H1 (cell line): ENCODE results near the gene CD63. TPM values are rescaled to one million over a fixed set of nuclear protein-coding genes. Genes with fewer than 3 reads are reported as not detected.

Experiments used
- CTCF ChIA-PET: fragments of 300-600 bp; sonication (Branson Sonifier 250); formaldehyde crosslinking; loops from one replicate; lab custom pipeline; 2021; ENCODE audit not compliant: partially characterized antibody; lab: Charles Lee
- POLR2A ChIA-PET: fragments of 300-600 bp; sonication (Branson Sonifier 250); formaldehyde crosslinking; loops from one replicate; lab custom pipeline; 2021; ENCODE audit warnings: inconsistent platforms; ENCODE audit not compliant: partially characterized antibody; lab: Charles Lee
- DNase-seq, 2 experiments: peaks; one replicate each; pipeline versions ENCODE4 v3.0.0 to v3.0.0-alpha.2; 2010 to 2022; ENCODE audit warnings: low spot score in 2 of 2, low read depth in 1 of 2, mixed read lengths in 1 of 2
- FAIRE-seq: peaks from 2 replicates; lab custom pipeline; 2011; peaks lifted over from hg19 to GRCh38; lab: Jason Lieb, UNC
- H2AFZ ChIP-seq: 2 replicates; pipeline ENCODE4 v1.8.1; 2012; ENCODE audit warnings: low read length, inconsistent platforms
- H2AK5ac ChIP-seq: 2 replicates; pipeline ENCODE4 v1.6.1; 2013; ENCODE audit warnings: low read depth, low read length
- H2BK120ac ChIP-seq: replicated peaks from 2 replicates; pipeline ENCODE3; 2013; ENCODE audit warnings: low read depth, low read length, inconsistent platforms
- H2BK12ac ChIP-seq: 2 replicates; pipeline ENCODE4 v1.6.1; 2013; ENCODE audit warnings: low read depth, low read length
- H2BK15ac ChIP-seq: 2 replicates; pipeline ENCODE4 v1.6.1; 2013; ENCODE audit warnings: low read length
- H2BK20ac ChIP-seq: 2 replicates; pipeline ENCODE4 v1.6.1; 2013; ENCODE audit warnings: low read length
- H2BK5ac ChIP-seq: 2 replicates; pipeline ENCODE4 v1.6.1; 2013; ENCODE audit warnings: low read depth, low read length
- H3K14ac ChIP-seq: 2 replicates; pipeline ENCODE4 v1.6.1; 2013; ENCODE audit warnings: inconsistent platforms; ENCODE audit not compliant: insufficient read length
- H3K18ac ChIP-seq: 2 replicates; pipeline ENCODE4 v1.6.1; 2013; ENCODE audit warnings: low read length; ENCODE audit errors: extremely low read depth
- H3K23ac ChIP-seq: 2 replicates; pipeline ENCODE4 v1.6.1; 2013; ENCODE audit warnings: inconsistent platforms; ENCODE audit not compliant: insufficient read length
- H3K23me2 ChIP-seq: 2 replicates; pipeline ENCODE4 v1.6.1; 2013; ENCODE audit warnings: low read depth, low read length
- H3K27ac ChIP-seq: 2 replicates; pipeline ENCODE4 v1.6.1; 2011; ENCODE audit warnings: low read depth, low read length, inconsistent platforms
- H3K27me3 ChIP-seq, 4 experiments: replicated peaks in 1 of 4; 1 replicate in 1 of 4; 2 replicates in 3 of 4; pipeline versions ENCODE4 v1.6.1 to v1.8.1; 2011 to 2013; ENCODE audit warnings: low read length in 3 of 4, mild to moderate bottlenecking in 3 of 4, inconsistent platforms in 2 of 4, mixed read lengths in 2 of 4, moderate library complexity in 1 of 4; ENCODE audit not compliant: control insufficient read depth in 3 of 4, insufficient read depth in 3 of 4; ENCODE audit errors: extremely low read depth in 1 of 4
- H3K36me3 ChIP-seq, 4 experiments: 2 replicates each; pipeline versions ENCODE4 v1.6.1 to v1.8.1; 2011 to 2013; ENCODE audit warnings: mild to moderate bottlenecking in 4 of 4, low read length in 3 of 4, moderate library complexity in 2 of 4, control low read depth in 1 of 4, inconsistent platforms in 1 of 4; ENCODE audit not compliant: insufficient read depth in 4 of 4, control insufficient read depth in 2 of 4
- H3K4ac ChIP-seq: replicated peaks from 2 replicates; pipeline ENCODE3; 2013; ENCODE audit warnings: low read length, low read depth, mixed read lengths, inconsistent platforms; ENCODE audit not compliant: insufficient read length
- H3K4me1 ChIP-seq, 4 experiments: replicated peaks in 1 of 4; 1 replicate in 1 of 4; 2 replicates in 3 of 4; pipeline versions ENCODE4 v1.6.1 to v1.8.1; 2011 to 2013; ENCODE audit warnings: low read length in 3 of 4, inconsistent platforms in 2 of 4, mixed read lengths in 1 of 4; ENCODE audit not compliant: insufficient read depth in 4 of 4, control insufficient read depth in 3 of 4
- H3K4me2 ChIP-seq, 2 experiments: 2 replicates each; pipeline versions ENCODE4 v1.6.1 to v1.8.1; 2011 to 2013; ENCODE audit warnings: low read depth in 2 of 2, low read length in 2 of 2, control low read depth in 1 of 2, inconsistent platforms in 1 of 2, mild to moderate bottlenecking in 1 of 2; ENCODE audit not compliant: insufficient read depth in 1 of 2
- H3K4me3 ChIP-seq, 4 experiments: fragments of 200-600, 300-600 bp in 1 of 4; sonication (generic), shearing (Covaris generic), sonication (Bioruptor Twin) in 1 of 4; 2 replicates each; pipeline versions ENCODE4 v1.5.1 to v1.8.1; 2011 to 2016; ENCODE audit warnings: low read length in 4 of 4, low read depth in 3 of 4, control low read depth in 2 of 4, inconsistent platforms in 2 of 4, mild to moderate bottlenecking in 2 of 4, mixed read lengths in 1 of 4, moderate library complexity in 1 of 4; ENCODE audit not compliant: insufficient read depth in 2 of 4; ENCODE audit errors: extremely low read depth in 1 of 4
- H3K56ac ChIP-seq: replicated peaks from 2 replicates; pipeline ENCODE3; 2013; ENCODE audit warnings: low read depth, mild to moderate bottlenecking, mixed read lengths, low read length, inconsistent platforms; ENCODE audit not compliant: insufficient read length
- H3K79me1 ChIP-seq: 2 replicates; pipeline ENCODE4 v1.6.1; 2013; ENCODE audit warnings: low read depth, low read length, control low read depth
- H3K79me2 ChIP-seq, 2 experiments: 2 replicates each; pipeline versions ENCODE4 v1.6.1 to v1.8.1; 2012 to 2013; ENCODE audit warnings: low read length in 2 of 2, mild to moderate bottlenecking in 2 of 2, inconsistent platforms in 1 of 2; ENCODE audit not compliant: insufficient read depth in 2 of 2, control insufficient read depth in 1 of 2
- H3K9ac ChIP-seq, 4 experiments: replicated peaks in 1 of 4; 1 replicate in 1 of 4; 2 replicates in 3 of 4; pipeline versions ENCODE4 v1.6.1 to v1.8.1; 2011 to 2013; ENCODE audit warnings: low read depth in 3 of 4, low read length in 3 of 4, control low read depth in 2 of 4, mild to moderate bottlenecking in 2 of 4, moderate library complexity in 2 of 4, inconsistent platforms in 1 of 4; ENCODE audit errors: extremely low read depth in 1 of 4
- H3K9me3 ChIP-seq, 2 experiments: 2 replicates each; pipeline versions ENCODE4 v1.6.1 to v1.8.1; 2012 to 2013; ENCODE audit warnings: mild to moderate bottlenecking in 2 of 2, moderate library complexity in 2 of 2, control low read depth in 1 of 2, inconsistent platforms in 1 of 2, low read depth in 1 of 2, low read length in 1 of 2, mixed read lengths in 1 of 2; ENCODE audit not compliant: insufficient read depth in 2 of 2
- H4K20me1 ChIP-seq, 2 experiments: replicated peaks in 1 of 2; 2 replicates each; pipeline versions ENCODE3 to v1.8.1; 2011 to 2013; ENCODE audit warnings: inconsistent platforms in 2 of 2, low read length in 2 of 2, mild to moderate bottlenecking in 1 of 2; ENCODE audit not compliant: insufficient read depth in 2 of 2, control insufficient read depth in 1 of 2
- H4K5ac ChIP-seq: 2 replicates; pipeline ENCODE4 v1.6.1; 2013; ENCODE audit warnings: low read length, low read depth, mixed read lengths, inconsistent platforms; ENCODE audit not compliant: insufficient read length
- H4K8ac ChIP-seq: 2 replicates; pipeline ENCODE4 v1.8.0; 2013; ENCODE audit warnings: mild to moderate bottlenecking, moderate library complexity, low read length, inconsistent platforms; ENCODE audit not compliant: insufficient read depth; ENCODE audit errors: extremely low read depth
- H4K91ac ChIP-seq: replicated peaks from 2 replicates; pipeline ENCODE3; 2013; ENCODE audit warnings: low read length, mixed read lengths, inconsistent platforms; ENCODE audit not compliant: insufficient read length
- CTBP2 ChIP-seq: IDR thresholded peaks from 2 replicates; pipeline ENCODE4 v1.7.0; 2011; ENCODE audit warnings: borderline replicate concordance, mild to moderate bottlenecking, moderate library complexity, mixed read lengths, low read length; ENCODE audit not compliant: insufficient read depth, insufficient read length
- EP300 ChIP-seq, 2 experiments: IDR thresholded peaks; 1 replicate in 1 of 2; 2 replicates in 1 of 2; pipeline ENCODE4 v1.6.1; 2011 to 2012; ENCODE audit warnings: low read depth in 2 of 2, low read length in 2 of 2, mild to moderate bottlenecking in 2 of 2, borderline replicate concordance in 1 of 2, inconsistent platforms in 1 of 2, moderate library complexity in 1 of 2
- WGBS, 2 experiments: shearing (Covaris generic) in 1 of 2; methylation state at CpG; one replicate each; pipeline versions ENCODE4 v1.1.6 to v1.1.7; 2013 to 2015; ENCODE audit warnings: low lambda C conversion rate in 2 of 2, mixed read lengths in 2 of 2, inconsistent platforms in 1 of 2, low coverage in 1 of 2, missing lambda C conversion rate in 1 of 2; ENCODE audit not compliant: insufficient replicate concordance in 2 of 2, insufficient coverage in 1 of 2, insufficient read length in 1 of 2; ENCODE audit errors: extremely low coverage in 1 of 2, missing lambda C conversion rate in 1 of 2; 5-methylcytosine and 5-hydroxymethylcytosine counted together
- polyA plus RNA-seq, 7 experiments: library from polyadenylated mRNA; depleted of rRNA in 3 of 7; stranded (reverse) in 5 of 7; unstranded in 2 of 7; fragments of >200 nt in 5 of 7; fragments of 200-250 nt in 2 of 7; gene quantifications; 1 replicate in 5 of 7; 2 replicates in 1 of 7; 4 replicates in 1 of 7; pipeline versions ENCODE4 v1.2.1 to v1.2.3, GENCODE V29; 2011 to 2013; ENCODE audit warnings: missing spikeins in 2 of 7, mixed read lengths in 2 of 7
- total RNA-seq: library from RNA; stranded (reverse); fragmentation: NEBNext Ultra II Directional; extraction: Animal tissue kit (Norgen Biotek cat#: 25700); gene quantifications from 2 replicates; pipeline ENCODE4 v1.2.1, GENCODE V29; 2021

The CD63 gene
- total and polyA plus RNA-seq, 2 of the 8 experiments (the other 6 are each of a cell fraction or from before 2014, with no cell fraction given) = 440 to 526 TPM

DNA sequence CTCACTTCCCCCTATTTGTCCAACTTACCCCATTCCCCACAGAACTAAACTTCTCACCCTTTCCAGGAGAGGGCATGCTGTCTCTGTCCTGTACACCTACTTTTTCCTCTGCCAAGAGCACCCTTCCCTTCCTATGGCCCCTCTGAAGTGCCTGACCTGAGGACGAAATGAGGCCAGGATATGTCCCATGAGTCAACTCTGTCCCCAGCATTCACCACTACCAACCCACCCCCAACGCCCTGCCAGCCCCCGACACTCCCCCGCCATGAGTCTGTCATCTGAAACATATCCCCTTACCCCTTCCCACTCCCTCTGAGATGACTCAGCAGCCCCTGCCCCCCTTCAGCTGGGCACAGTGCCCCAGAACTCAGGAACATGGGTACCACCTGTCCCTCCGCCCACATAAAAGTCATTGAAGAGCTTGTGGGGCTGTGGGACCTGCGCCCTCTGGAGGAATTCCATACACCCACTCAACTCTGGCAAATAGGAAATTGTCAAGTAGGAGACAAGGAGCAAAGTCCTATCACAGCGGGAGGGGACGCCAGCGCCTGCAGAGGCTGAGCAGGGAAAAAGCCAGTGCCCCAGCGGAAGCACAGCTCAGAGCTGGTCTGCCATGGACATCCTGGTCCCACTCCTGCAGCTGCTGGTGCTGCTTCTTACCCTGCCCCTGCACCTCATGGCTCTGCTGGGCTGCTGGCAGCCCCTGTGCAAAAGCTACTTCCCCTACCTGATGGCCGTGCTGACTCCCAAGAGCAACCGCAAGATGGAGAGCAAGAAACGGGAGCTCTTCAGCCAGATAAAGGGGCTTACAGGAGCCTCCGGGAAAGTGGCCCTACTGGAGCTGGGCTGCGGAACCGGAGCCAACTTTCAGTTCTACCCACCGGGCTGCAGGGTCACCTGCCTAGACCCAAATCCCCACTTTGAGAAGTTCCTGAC lies 47.4 kb downstream of the CD63 start:
- ChIA-PET POLR2A (interaction anchor here (0.6 to 1.5 kb wide), 12 partner anchors 11 to 179 kb away, joined by 3 to 8 read pairs (median 4); partner anchors contain the start of gene BLOC1S1), CTCF (interaction anchor here (0.6 to 4.9 kb wide), 18 partner anchors 8 to 480 kb away, joined by 3 to 34 read pairs (median 6); partner anchors contain the start of genes BLOC1S1, CD63, ITGA7 and RDH5)
- no peak overlapping the region for H3K4ac ChIP-seq
- peak overlapping the region; percentile 47 for H4K91ac ChIP-seq
- no peak overlapping the region for H3K27ac ChIP-seq
- H3K4me2 ChIP-seq = peak overlapping the region; percentile 47 to 55
- peak overlapping the region; percentile 5 for H2BK120ac ChIP-seq
- no peak overlapping the region for H3K23ac ChIP-seq
- WGBS, 2 experiments = 51% methylated on average over 16 of the region's 17 CpGs; no CpG with 5 or more reads in 1 of the 2 experiments
- peak; percentile 61 to 83 for DNase-seq
- no peak overlapping the region for H2AK5ac ChIP-seq
- H2AFZ ChIP-seq = peak overlapping the region; percentile 47; the same call in 1 of the 2 replicates
- no peaks in the 10 kb centered on the region for H3K9me3 ChIP-seq
- H3K79me2 ChIP-seq = no peaks in the 10 kb centered on the region
- no peak for FAIRE-seq
- peak overlapping the region; percentile 82; the same call in 1 of the 2 replicates for H2BK5ac ChIP-seq
- H3K4me3 ChIP-seq = peak overlapping the region in 3 of 4 experiments; percentile 6 to 44 (median 21); a peak in 5 of 8 replicates
- H3K14ac ChIP-seq = no peak overlapping the region
- peaks cover 0 to 12% (median 5%) of the 10 kb centered on the region in 4 experiments; a peak in 4 of 7 replicates for H3K4me1 ChIP-seq
- H3K56ac ChIP-seq = no peak overlapping the region
- peaks cover 0 to 4% (median 1%) of the 10 kb centered on the region in 4 experiments; a peak in 2 of 8 replicates for H3K36me3 ChIP-seq
- H2BK12ac ChIP-seq = peak overlapping the region; percentile 77
- H3K79me1 ChIP-seq = no peaks in the 10 kb centered on the region
- peak overlapping the region; percentile 19; the same call in 1 of the 2 replicates for H4K8ac ChIP-seq
- H4K5ac ChIP-seq = peak overlapping the region; percentile 59
- H3K27me3 ChIP-seq = no peaks in the 10 kb centered on the region
- peak overlapping the region; percentile 99; the same call in 1 of the 2 replicates for H2BK15ac ChIP-seq
- H4K20me1 ChIP-seq = no peaks in the 10 kb centered on the region
- H3K9ac ChIP-seq = no peak overlapping the region
- peak overlapping the region; percentile 16; the same call in 1 of the 2 replicates for H2BK20ac ChIP-seq
- peak overlapping the region; percentile 91 for H3K18ac ChIP-seq
- H3K23me2 ChIP-seq = no peaks in the 10 kb centered on the region
- TF ChIP-seq CTBP2 (no peak), EP300 (IDR thresholded peaks at IDR 0.05; ENCODE audit: borderline replicate concordance in 1 of 2, low read depth in 2 of 2, low read length in 2 of 2) (no peak)
